HG03432 (cell line): Measurements from ENCODE around the gene MALT1.
A peak's percentile ranks its signal among the peaks of the same experiment; 100 is the strongest.
"Not testable (repeated sequence)": the region's sequence is repeated elsewhere in the genome, so short reads cannot be mapped to it uniquely, and the experiment has no call there.

Source experiments
- ATAC-seq: cut with Tn5 transposase; IDR thresholded peaks from one replicate; pipeline ENCODE4 v1.9.1; 2021; ENCODE audit warnings: mild to moderate bottlenecking, moderate library complexity; ENCODE audit not compliant: unreplicated experiment

Gene MALT1

GRCh38 chr18:58766946-58767345, 95.7 kb downstream of the MALT1 start:
- ATAC-seq: no peak

- peak; percentile 90 for ATAC-seq
Observed at GRCh38 chr18:58768293-58768974, 97.2 kb downstream of the MALT1 start.

GRCh38 chr18:58769321-58769720, 98.1 kb downstream of the MALT1 start:
- ATAC-seq: no peak

GRCh38 chr18:58770601-58771000, 99.3 kb downstream of the MALT1 start:
- no peak for ATAC-seq

DNA sequence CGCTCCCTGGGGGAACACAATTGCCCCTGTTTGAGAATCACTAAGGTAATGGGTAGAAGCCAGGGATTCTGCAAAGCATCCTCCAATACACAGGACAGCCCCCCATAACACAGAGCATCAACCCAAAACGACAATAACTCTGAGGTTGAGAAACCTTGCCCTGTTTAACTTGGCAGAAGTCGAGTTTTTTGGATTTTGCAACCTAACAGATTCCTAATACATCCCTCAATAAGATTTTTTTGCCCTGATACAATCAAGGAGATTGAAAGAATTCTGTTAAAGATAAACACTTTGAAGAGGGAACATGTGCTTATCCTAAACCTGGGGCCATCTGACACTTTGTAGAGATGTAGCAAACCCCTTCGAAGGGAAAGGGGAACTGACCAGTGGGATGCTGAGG, 100.9 kb downstream of the MALT1 start:
- no peak for ATAC-seq

- ATAC-seq: no peak
Observed at GRCh38 chr18:58776084-58776483, 104.8 kb downstream of the MALT1 start.

GRCh38 chr18:58776541-58776940, 105.3 kb downstream of the MALT1 start:
- ATAC-seq: not testable (repeated sequence)

GRCh38 chr18:58777471-58777870, 106.2 kb downstream of the MALT1 start:
- ATAC-seq: no peak

DNA sequence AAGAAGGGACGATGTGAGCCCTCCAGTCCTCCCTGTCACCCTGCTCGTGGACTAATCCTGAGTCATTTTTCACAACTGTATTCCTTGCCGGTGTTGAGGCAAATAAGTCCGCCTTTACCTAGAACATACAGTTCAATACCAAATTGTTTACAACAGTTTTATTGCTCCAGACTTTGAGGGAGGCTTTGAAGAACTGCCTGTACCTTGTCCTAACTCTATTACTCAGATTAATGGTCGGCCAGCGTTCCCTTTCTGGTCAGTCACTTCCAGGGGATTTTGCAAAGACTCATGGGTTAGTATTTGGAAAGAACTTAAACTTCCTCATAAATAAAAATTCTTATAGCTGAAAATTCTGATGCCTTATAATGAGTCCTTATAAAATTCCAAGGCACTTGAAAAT, 108.3 kb downstream of the MALT1 start:
- no peak for ATAC-seq

DNA sequence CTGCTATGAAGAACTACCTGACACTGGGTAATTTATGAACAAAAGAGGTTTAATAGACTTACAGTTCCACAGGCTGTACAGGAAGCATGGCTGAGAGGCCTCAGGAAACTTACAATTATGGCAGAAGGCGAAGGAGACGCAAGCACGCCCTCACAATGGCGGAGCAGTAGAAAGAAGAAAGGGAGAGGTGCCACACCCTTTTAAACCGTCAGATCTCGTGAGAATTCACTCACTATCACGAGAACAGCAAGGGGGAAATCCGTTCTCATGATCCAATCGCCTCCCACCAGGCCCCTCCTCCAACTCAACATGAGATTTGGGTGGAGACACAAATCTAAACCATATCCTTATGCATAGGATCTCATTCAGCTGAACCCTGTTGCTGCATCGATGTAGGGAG, 108.8 kb downstream of the MALT1 start:
- ATAC-seq: no peak

DNA sequence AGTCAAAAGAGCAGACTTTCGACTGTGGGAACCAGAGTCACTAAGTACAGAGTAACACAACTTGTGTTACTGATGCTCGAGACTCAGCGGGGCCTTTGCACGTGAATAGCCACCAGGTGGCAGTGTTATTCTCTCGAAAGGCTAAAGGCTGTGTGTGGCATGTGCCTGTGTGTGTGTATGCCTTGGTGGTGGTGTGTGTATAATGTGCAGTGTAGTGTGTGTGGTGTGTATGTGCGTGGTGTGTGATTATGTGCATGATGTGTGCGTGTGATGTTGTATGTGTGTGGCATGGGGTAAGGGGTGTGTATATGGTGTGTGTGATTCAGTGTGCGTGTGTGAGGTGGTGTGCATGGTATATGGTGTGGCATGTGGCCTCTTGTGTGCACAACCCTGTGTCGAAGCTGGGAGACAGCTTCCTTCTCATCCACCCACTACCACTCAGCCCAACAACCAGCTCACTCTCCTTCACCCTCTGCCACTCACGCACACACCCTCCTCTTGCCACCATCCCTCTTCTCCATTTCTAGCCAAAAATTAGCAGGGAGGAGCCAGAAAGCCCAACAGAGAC, 110.4 kb downstream of the MALT1 start:
- ATAC-seq: peak; percentile 75

DNA sequence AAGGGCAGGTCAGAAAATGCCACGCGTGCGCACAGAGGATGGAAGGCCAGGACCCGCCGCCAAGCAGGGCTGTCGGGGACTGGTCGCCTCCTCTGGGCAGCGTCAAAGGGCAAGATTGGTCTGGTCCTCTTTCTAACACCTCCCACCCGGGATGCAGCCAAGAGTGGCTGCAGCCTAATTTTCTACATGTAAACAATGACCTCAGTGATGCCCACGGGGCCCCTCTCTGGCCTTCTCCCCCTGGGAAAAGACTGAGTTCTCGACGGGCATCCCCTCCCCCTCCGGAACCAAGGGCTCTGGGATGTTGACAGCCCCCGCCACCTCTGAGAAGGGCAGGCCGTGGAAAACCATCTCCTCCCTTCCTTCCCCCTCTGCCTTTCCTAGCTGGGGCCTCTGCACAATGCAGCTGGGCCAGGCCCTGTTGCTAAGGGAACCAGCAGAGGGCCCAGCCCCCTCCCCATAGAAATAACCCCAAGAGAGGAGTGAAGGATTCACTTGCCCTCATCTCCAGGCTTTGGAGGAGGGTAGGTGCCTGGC, 113.4 kb downstream of the MALT1 start:
- ATAC-seq: no peak

- no peak for ATAC-seq
Observed at GRCh38 chr18:58785171-58785805, 114.0 kb downstream of the MALT1 start.

DNA sequence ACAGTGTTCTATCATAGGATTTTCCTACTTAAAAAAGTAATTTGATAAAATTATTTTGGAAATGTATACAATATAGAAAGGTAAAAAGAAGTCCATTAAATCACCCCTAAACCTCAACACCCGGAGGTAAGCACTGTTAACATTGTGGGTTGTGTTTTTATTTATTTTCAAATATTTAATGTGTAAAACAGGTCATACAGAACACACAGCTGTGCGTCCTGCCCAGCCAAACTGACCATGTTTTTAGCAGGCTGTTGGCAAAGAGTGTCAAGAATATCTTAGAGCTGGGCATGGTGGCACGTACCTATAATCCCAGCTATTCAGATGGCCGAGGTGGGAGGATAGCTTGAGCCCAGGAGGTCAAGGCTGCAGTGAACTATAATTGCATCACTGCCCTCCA, 114.6 kb downstream of the MALT1 start:
- ATAC-seq: no peak

DNA sequence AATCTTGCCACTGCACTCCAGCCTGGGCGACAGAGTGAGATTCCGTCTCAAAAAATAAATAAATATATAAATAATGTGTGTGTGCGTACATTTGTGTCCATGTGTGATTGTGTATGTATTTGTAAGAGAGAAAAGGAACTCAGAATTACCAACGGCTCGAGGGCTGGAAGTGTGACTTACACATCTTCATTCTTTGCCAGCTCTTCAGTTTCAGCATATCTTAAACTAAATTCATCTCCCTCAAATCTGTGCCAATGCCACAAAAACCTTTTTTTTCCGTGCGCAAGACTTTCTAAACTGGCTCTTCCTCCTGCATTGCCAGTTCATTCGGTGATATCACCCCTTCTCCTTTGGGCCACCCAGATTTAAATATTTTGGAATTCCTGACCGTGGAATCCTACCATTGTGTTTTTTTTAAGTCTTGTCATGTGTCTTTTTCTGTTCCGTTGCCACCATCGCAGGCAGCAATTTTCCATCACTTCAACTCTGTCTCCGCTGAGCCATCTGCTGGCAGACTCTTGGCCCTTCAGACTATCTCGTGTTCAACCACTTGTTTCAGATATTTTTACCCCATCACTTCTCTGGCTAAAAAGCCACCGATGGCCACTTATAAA, 116.4 kb downstream of the MALT1 start:
- ATAC-seq: no peak

DNA sequence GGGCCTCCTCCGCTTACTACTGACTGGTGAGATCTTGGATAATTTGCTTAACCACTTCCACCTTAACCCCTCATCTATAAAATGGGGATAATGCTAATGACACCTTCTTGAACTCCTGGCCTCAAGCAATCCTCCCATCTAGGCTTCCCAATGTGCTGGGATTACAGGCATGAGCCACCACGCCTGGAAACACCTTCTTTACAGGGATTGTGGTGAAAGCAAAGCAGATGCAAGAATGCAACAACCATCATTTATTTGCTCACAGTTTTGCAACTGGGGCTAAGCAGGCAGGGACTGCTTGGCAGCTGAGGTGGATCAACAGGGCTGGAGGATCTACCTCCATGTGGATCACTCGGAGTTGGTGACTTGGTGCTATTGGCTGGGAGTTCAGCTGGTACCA, 117.2 kb downstream of the MALT1 start:
- no peak for ATAC-seq

GRCh38 chr18:58788971-58789875, 118.0 kb downstream of the MALT1 start:
- no peak for ATAC-seq

DNA sequence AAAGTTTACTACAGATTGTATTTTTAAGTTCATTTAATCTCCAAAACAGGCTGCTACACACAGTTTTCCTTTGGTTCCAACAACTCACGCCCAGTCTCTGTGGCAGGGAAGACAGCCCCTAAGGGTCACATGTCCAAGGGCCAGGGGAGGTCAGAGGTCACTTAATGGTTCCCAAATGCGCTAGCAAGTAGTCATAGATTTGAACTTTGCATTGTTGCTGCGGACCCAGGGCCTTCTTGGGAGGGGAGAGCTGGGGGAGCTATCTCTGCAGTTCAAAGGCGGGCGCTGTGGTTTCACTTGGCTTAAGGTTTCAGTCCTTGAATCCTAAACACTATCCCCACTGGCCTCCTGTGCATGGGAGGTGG, 118.6 kb downstream of the MALT1 start:
- no peak for ATAC-seq

- ATAC-seq: peak; percentile 94
Observed at GRCh38 chr18:58792086-58792485, 120.8 kb downstream of the MALT1 start.

- no peak for ATAC-seq
Observed at GRCh38 chr18:58793361-58793760, 122.1 kb downstream of the MALT1 start.

GRCh38 chr18:58796220-58796619, 125.0 kb downstream of the MALT1 start:
- no peak for ATAC-seq
